HG02938 (cell line): Measurements from ENCODE around the gene HAO1.
A peak's percentile ranks its signal among the peaks of the same experiment; 100 is the strongest.

Experiments
- ATAC-seq: cut with Tn5 transposase; IDR thresholded peaks from one replicate; pipeline ENCODE4 v1.9.1; 2021; ENCODE audit warnings: mild to moderate bottlenecking, moderate library complexity; ENCODE audit not compliant: unreplicated experiment

The HAO1 gene

GRCh38 chr20:7930343-7930742 lies 9.9 kb downstream of the HAO1 start:
- ATAC-seq = no peak

GRCh38 chr20:7926767-7927166 lies 13.5 kb downstream of the HAO1 start:
- no peak for ATAC-seq

DNA sequence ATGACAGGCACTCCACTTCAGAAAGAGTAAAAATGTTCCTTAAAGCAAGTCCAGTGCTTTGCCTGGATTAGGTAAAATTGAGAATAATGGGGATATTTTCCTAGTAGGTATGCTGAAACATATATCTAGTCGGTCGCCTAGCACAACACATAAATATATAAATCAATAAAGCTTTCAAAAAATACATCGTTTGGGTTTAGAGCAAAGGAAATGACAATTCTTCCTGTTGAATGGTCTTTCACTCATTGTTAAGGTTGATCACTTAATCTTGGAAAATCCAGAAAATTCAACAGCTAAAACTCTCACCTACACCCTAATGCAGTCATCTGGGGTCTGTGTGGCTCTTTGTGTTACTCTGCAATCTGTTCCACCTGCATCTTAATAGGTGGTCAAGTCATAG lies 13.9 kb downstream of the HAO1 start:
- ATAC-seq = no peak

DNA sequence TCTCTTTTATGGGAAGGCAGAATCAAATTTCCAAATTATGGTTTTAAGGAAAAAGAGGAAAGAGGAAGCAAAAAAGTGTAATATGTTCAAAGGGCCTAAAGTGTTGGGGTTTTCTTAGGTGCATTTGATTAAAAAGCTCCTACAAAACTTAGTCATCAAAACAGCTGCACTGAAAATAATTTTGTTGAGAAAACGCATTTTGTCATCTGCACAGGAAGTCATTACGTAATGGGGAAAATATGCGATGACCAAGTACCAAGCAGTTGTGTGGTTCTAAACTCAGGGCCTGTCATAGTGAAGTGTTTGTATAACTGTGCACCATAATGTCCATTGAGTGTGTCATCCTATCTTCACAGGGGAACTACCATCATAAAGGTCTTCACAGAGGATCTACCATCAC lies 15.6 kb downstream of the HAO1 start:
- ATAC-seq = no peak

DNA sequence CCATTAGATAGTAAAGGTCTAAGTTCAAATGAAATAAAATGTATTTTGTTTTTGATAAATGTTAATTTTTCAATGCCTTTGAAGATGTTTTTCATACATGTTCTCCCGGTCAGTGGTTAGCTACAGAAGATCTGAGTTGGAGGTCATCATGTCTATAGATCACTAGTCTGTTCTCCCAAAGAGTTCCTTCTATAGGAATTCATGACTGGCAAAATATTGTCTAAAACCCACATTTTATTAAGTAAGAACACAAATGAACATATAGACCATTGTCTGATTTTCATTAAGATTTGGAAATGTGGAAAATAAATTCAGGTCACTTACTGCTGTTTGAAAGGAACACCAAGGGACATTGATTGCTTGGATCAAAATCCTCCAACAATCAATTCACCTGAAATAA lies 23.6 kb downstream of the HAO1 start:
- ATAC-seq = no peak

DNA sequence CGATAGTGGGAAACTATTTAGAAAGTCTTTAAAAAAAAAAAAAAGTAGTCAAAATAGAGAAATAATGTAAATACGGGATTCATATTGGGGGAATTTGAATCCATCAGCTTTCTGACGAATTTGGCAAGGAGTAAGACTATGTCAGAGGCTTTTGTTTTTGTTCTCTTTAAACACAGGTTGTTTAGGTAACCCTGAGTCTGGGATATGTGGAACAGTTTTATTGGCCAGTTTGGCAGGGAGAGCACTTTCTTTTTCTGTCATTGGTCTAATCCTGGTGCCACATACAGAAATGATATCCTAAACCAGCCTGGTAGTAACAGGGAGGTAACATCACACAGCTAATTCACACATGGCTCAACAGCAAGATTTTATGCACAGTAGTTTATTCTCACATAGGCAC lies 27.7 kb downstream of the HAO1 start:
- ATAC-seq = no peak

DNA sequence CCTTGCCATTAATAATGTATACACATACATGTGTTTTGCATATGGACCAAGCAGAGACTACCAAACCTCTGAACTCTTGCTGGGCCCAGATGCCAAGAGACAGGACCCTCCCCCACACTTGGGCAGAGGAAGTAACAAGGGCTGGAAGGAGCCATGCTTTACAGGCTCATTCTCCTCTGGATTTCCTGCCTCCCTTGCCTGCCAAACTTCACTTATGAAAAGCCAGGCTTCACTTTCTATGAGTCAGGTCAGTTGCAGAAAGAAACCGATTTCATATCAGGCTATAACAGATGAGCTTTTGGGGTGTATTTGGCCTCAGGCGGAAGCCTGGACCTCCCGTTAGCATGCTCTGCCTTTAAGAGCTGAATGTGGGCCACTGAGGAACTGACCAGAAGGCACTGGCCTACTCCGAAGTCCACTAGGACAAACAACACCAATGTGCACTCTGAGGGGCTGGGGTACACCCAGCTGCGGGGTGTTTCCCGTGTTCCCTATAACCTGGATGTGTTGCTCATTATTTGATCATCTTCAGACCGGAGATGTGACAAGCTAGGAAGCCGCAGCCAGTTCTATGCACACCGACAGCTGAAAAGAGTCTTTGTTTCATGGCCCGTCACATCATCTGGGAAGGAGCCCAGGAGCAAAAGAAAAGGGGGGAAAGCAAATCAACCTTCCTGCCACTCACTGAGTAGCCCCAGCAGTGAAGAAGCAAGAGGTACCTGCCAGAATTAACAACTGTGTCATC lies 28.5 kb downstream of the HAO1 start:
- no peak for ATAC-seq

GRCh38 chr20:7908905-7909304 lies 31.4 kb downstream of the HAO1 start:
- ATAC-seq = no peak

DNA sequence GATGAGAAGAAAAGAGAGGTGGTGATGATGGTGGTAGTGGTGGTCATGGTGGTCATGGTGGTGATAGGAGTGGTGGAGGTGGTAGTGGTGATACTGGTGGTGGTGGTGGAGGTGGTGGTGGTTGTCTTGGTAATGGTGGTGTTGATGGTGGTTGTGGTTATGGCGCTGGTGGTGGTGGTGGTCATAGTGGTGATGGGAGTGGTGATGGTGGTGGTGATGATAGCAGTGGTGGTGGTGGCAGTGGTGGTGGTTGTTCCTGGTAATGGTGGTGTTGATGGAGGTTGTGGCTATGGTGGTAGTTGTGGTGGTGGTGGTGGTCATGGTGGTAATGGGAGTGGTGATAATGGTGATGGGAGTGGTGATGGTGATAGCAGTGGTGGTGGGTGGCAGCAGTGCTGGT lies 36.8 kb downstream of the HAO1 start:
- ATAC-seq = no peak

DNA sequence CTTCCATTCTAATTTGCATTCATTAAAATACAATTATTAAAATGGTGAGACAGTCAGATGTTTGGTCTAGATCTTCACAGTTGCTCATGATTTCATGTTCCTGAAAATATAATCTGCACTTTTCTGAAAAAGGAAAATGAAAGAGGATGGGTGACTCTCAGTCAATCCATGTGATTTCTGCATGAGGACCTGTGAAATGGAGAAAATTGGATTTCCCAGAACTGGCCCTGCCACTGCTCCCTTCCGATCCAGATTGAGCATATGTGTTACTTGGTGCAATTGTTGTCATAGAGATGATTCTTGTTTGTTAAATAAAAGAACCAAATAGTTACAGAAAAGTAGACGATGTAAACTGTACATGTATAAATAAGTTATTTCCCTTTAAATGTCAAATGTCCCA lies 37.4 kb downstream of the HAO1 start:
- ATAC-seq = no peak

DNA sequence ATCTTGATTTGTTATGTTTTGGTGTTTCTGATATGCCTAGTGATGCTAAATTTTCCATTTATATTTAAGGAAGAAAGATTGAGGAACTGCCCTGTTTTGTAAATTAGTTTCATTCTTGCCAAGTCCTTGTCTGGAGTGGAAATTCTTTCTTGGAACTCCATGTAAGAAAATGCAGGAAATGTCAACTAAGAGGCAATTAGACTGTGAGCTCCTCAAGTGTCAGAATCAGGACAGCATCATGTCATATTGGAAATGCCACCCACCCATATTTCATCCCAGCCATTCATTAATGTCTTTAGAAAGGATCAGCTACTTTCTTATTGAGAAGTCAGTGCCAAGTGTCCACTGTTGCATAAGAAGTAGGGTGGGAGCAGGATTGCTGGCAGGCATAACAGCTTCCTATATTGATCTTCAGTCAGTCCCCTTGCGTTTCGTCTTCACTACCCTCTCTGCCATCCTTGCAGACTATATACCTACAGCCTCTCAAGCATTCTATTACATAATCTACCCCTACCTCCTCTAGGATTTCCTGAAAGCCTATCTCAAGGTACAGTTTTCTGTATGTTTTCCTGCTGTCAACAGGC lies 42.4 kb downstream of the HAO1 start:
- ATAC-seq = no peak

- ATAC-seq = no peak
Observed at GRCh38 chr20:7893014-7893730, 47.1 kb downstream of the HAO1 start.

- no peak for ATAC-seq
Observed at GRCh38 chr20:7891705-7892104, 48.6 kb downstream of the HAO1 start.

- no peak for ATAC-seq
Observed at GRCh38 chr20:7889736-7890135, 50.5 kb downstream of the HAO1 start.

GRCh38 chr20:7883741-7884140 lies 56.5 kb downstream of the HAO1 start:
- ATAC-seq = no peak

- ATAC-seq = no peak
Observed at GRCh38 chr20:7883309-7883708, 56.9 kb downstream of the HAO1 start.

DNA sequence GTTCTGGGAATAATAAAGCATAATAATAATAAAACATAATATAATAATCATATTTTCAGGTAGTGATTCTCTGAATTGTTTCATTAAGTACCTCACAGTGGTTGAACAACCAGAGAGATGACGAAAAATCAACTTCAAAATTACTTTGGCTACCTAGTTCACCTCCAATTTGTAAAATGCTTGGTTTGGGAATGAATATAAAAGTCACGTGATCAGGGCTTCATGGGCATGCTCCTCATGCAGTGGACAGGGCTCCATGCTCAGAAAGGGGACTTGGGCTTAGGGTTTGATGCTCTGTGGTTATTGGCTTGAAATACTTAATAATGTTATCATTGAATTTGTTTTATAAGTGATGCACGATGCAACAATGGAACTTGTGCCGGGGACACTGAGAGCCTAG lies 58.2 kb downstream of the HAO1 start:
- no peak for ATAC-seq

DNA sequence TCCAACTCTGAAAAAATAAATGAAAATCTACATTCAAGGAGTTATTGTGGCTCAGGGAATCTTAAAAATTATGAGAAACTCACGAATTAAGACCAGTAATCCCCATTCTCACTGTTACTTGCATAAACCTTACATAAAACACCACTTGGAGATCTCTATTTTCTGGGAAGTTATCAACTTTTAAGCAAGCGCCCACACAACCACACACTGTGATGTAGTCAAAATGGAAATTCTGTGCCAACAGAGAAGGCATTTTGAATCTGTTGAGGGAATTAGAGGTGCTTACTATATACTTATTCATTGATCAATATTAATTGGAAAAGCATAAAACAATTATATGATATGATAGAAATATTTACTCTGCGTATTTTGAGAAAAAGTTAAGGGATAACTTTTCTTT lies 58.7 kb downstream of the HAO1 start:
- ATAC-seq = no peak

DNA sequence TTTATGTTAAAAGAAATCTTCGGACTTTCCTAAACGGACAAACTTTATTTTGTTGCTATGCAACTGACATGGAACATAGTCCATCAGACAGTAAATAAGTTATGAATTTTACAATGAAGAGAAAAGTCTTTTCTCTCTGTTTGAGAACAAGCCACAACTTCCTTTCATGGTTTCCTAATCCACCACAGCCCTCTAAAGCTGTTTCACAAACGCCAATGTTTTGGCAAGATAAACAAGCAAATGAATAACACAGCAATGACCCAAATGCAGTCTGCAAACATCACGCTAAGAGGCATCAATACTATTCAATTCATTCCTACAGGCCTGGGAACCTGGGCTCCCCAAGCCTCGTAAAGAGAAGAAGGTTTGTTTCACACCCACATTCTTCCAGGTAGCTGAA lies 60.4 kb downstream of the HAO1 start:
- peak; percentile 83 for ATAC-seq

- no peak for ATAC-seq
Observed at GRCh38 chr20:7868108-7868507, 72.2 kb downstream of the HAO1 start.

DNA sequence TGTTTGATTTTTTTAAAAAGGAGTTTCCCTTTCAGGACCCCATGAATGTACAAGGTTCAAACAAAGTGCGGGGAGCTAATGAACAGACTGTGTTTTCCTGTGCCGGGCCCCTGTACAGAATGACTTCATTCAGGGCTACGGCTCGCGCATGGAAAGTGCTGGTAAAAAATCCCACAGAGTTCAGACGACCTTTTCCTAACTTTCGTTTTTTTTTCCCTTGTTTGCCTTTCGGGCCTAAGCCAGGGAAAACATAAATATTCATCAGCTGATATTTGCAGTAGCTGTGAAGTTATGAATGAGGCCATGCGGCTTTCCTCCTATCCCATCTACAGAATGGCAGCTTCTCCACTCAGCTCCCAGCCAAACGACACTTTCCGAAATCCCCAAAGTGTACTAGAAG lies 74.0 kb downstream of the HAO1 start:
- ATAC-seq = no peak

DNA sequence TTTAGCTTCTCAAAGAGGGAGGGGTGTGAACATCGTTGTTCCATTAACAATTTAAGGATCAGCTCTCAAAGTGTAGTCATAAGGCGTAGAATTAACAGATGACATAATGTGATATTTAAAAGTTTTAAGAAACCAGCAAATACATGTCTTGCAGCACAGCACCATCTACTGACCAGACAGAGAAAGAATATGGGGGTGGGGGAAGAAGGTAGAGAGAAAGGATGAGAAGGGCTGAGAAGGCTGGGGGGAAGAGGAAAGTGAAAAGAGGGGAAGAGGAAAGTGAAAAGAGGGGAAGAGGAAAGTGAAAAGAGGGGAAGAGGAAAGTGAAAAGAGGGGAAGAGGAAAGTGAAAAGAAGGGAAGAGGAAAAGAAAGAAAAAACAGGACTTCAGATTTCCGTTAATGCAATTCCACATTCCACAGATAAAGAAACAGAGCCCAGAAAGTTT lies 80.9 kb downstream of the HAO1 start:
- ATAC-seq = peak; percentile 78
